Naive B cell (primary cell): ENCODE results near the gene PCED1B. TPM values are rescaled to one million over a fixed set of nuclear protein-coding genes. Genes with fewer than 3 reads are reported as not detected.
A peak's percentile ranks its signal among the peaks of the same experiment; 100 is the strongest.
"Not testable (repeated sequence)": the region's sequence is repeated elsewhere in the genome, so short reads cannot be mapped to it uniquely, and the experiment has no call there.

Source experiments
- ATAC-seq, 2 donors: fragments of 150-1000 bp; cut with Tn5 transposase; 2 replicates each; pipeline ENCODE4 v1.10.0; 2021; ENCODE audit warnings: low read depth in 2 of 2, mild to moderate bottlenecking in 2 of 2, moderate library complexity in 2 of 2
- DNase-seq: peaks from one replicate; pipeline ENCODE4 v3.0.0; 2022
- H3K27ac Mint-ChIP-seq, 6 donors: one replicate each; pipeline ENCODE4 v1.8.0; 2020 to 2022; ENCODE audit warnings: mild to moderate bottlenecking in 6 of 6, mixed read lengths in 6 of 6, moderate library complexity in 5 of 6, inconsistent platforms in 2 of 6
- H3K27me3 Mint-ChIP-seq, 3 donors: one replicate each; pipeline ENCODE4 v1.8.0; 2021 to 2022; ENCODE audit warnings: mixed read lengths in 3 of 3, mild to moderate bottlenecking in 1 of 3
- H3K36me3 Mint-ChIP-seq, 2 donors: one replicate each; pipeline ENCODE4 v1.8.0; 2020 to 2022; ENCODE audit warnings: mixed read lengths in 2 of 2, inconsistent platforms in 1 of 2, mild to moderate bottlenecking in 1 of 2
- H3K4me1 Mint-ChIP-seq, 3 donors: one replicate each; pipeline ENCODE4 v1.8.0; 2020 to 2022; ENCODE audit warnings: mixed read lengths in 3 of 3, inconsistent platforms in 1 of 3, mild to moderate bottlenecking in 1 of 3, moderate library complexity in 1 of 3
- H3K4me3 Mint-ChIP-seq, 8 donors: one replicate each; pipeline ENCODE4 v1.8.0; 2020 to 2022; ENCODE audit warnings: mild to moderate bottlenecking in 8 of 8, mixed read lengths in 8 of 8, moderate library complexity in 8 of 8, inconsistent platforms in 2 of 8
- H3K9me3 Mint-ChIP-seq, 7 donors: one replicate each; pipeline ENCODE4 v1.8.0; 2020 to 2022; ENCODE audit warnings: mixed read lengths in 7 of 7, mild to moderate bottlenecking in 5 of 7, inconsistent platforms in 2 of 7, moderate library complexity in 1 of 7
- polyA plus RNA-seq, 6 donors: library from polyadenylated mRNA; unstranded; fragments of 300-500 nt; fragmentation: Illumina TruSeq; gene quantifications; one replicate each; pipeline ENCODE4 v1.2.3, GENCODE V29; 2021; ENCODE audit warnings: low read depth in 6 of 6

The PCED1B gene
- polyA plus RNA-seq, 6 donors from 2014 or later = 8.2 to 17.4 (median 11.0) TPM

GRCh38 chr12:47186246-47186645, 106.8 kb downstream of the PCED1B start:
- DNase-seq = no peak
- no peaks in the 10 kb centered on the region for H3K27me3 Mint-ChIP-seq
- no peaks in the 10 kb centered on the region for H3K9me3 Mint-ChIP-seq
- ATAC-seq = no peak
- H3K27ac Mint-ChIP-seq = peak overlapping the region in 1 of 6 donors; percentile 78
- peaks cover 3 to 20% of the 10 kb centered on the region in 2 donors for H3K36me3 Mint-ChIP-seq
- H3K4me3 Mint-ChIP-seq = no peak overlapping the region
- peaks cover 32 to 41% (median 36%) of the 10 kb centered on the region in 3 donors for H3K4me1 Mint-ChIP-seq

GRCh38 chr12:47188576-47189441, 109.4 kb downstream of the PCED1B start:
- H3K4me3 Mint-ChIP-seq = peak overlapping the region in 3 of 8 donors; percentile 3 to 61 (median 55)
- peaks cover 3 to 20% of the 10 kb centered on the region in 2 donors for H3K36me3 Mint-ChIP-seq

DNA sequence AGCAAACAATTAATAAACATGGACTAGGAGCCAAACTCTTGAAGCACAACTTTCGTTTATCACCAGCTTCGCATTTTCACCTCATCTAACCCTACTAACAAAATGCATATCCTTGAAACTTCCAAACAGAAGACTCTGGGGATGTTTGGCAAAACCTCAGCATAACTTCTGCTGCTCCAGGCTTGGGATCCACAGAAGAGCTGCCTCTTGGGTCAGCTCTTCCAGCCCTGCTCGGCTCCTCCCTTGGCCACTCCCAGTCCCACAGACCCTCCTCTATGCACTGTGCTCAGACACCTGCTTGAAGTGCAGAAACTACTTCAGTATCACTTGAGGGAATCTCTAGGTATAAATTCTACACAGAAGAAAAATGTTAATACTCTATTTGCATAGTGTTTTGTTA, 110.3 kb downstream of the PCED1B start:
- peak overlapping the region in 4 of 8 donors; percentile 3 to 63 (median 34) for H3K4me3 Mint-ChIP-seq
- peaks cover 56 to 73% (median 66%) of the 10 kb centered on the region in 3 donors for H3K4me1 Mint-ChIP-seq
- H3K9me3 Mint-ChIP-seq = no peaks in the 10 kb centered on the region
- ATAC-seq = no peak
- H3K27me3 Mint-ChIP-seq = no peaks in the 10 kb centered on the region
- no peak for DNase-seq
- peaks cover 3 to 19% of the 10 kb centered on the region in 2 donors for H3K36me3 Mint-ChIP-seq
- H3K27ac Mint-ChIP-seq = peak overlapping the region in 1 of 6 donors; percentile 73

More at GRCh38 chr12:47188576-47189441, 109.4 kb downstream of the PCED1B start:
- Mint-ChIP-seq H3K9me3 (no peaks in the 10 kb centered on the region), H3K27me3 (no peaks in the 10 kb centered on the region), H3K27ac (peak overlapping the region in 3 of 6 donors; percentile 12 to 48 (median 24)), H3K4me1 (peaks cover 50 to 65% (median 61%) of the 10 kb centered on the region in 3 donors)
- DNase-seq (no peak), ATAC-seq (no peak)

GRCh38 chr12:47190271-47190750, 110.9 kb downstream of the PCED1B start:
- Mint-ChIP-seq H3K27ac (peak overlapping the region in 4 of 6 donors; percentile 5 to 90 (median 51)), H3K9me3 (no peaks in the 10 kb centered on the region), H3K27me3 (no peaks in the 10 kb centered on the region), H3K36me3 (peaks cover 3 to 14% of the 10 kb centered on the region in 2 donors), H3K4me1 (peaks cover 56 to 76% (median 66%) of the 10 kb centered on the region in 3 donors), H3K4me3 (peak overlapping the region in 4 of 8 donors; percentile 7 to 66 (median 46))
- DNase-seq = no peak
- no peak for ATAC-seq

- Mint-ChIP-seq H3K27me3 (no peaks in the 10 kb centered on the region), H3K9me3 (no peaks in the 10 kb centered on the region), H3K4me3 (peak overlapping the region in 6 of 8 donors; percentile 7 to 73 (median 35)), H3K36me3 (peaks cover 3 to 13% of the 10 kb centered on the region in 2 donors), H3K4me1 (peaks cover 56 to 76% (median 66%) of the 10 kb centered on the region in 3 donors), H3K27ac (peak overlapping the region in 3 of 6 donors; percentile 48 to 73 (median 73))
- ATAC-seq (peak; percentile 14 to 52), DNase-seq (no peak)
Observed at GRCh38 chr12:47190905-47191304, 111.5 kb downstream of the PCED1B start.

- no peaks in the 10 kb centered on the region for H3K9me3 Mint-ChIP-seq
- DNase-seq (peak; percentile 6), ATAC-seq (peak; percentile 51 to 58)
- peaks cover 3 to 13% of the 10 kb centered on the region in 2 donors for H3K36me3 Mint-ChIP-seq
- H3K27me3 Mint-ChIP-seq = no peaks in the 10 kb centered on the region
- peak overlapping the region; percentile 48 to 89 (median 79) for H3K4me3 Mint-ChIP-seq
- peaks cover 56 to 72% (median 66%) of the 10 kb centered on the region in 3 donors for H3K4me1 Mint-ChIP-seq
- H3K27ac Mint-ChIP-seq = peak overlapping the region; percentile 6 to 90 (median 60)
Observed at GRCh38 chr12:47192051-47192450, 112.6 kb downstream of the PCED1B start.

DNA sequence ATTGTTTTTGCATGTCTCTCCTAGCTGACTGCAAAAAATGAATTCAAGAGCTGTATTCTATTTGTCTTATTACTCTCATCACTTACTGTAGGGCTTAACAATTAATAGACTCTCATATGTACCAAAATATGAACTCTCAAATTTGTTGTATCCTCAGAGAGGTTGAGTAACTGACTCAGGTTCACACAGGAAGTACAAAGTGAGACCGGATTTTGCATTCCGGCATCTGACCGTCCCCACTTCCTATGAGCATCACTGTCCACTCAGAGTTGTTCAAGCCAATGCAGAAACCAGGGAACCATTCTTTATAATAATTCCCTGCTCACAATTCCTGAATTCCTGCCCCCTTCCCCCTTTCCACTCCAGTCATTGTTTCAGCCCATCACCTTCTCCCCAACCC, 113.6 kb downstream of the PCED1B start:
- DNase-seq (no peak), ATAC-seq (no peak)
- Mint-ChIP-seq H3K36me3 (peaks cover 3 to 9% of the 10 kb centered on the region in 2 donors), H3K4me3 (peak overlapping the region in 2 of 8 donors; percentile 17 to 53), H3K9me3 (no peaks in the 10 kb centered on the region), H3K4me1 (peaks cover 56 to 70% (median 62%) of the 10 kb centered on the region in 3 donors), H3K27ac (peak overlapping the region in 3 of 6 donors; percentile 1 to 50 (median 6)), H3K27me3 (no peaks in the 10 kb centered on the region)

DNA sequence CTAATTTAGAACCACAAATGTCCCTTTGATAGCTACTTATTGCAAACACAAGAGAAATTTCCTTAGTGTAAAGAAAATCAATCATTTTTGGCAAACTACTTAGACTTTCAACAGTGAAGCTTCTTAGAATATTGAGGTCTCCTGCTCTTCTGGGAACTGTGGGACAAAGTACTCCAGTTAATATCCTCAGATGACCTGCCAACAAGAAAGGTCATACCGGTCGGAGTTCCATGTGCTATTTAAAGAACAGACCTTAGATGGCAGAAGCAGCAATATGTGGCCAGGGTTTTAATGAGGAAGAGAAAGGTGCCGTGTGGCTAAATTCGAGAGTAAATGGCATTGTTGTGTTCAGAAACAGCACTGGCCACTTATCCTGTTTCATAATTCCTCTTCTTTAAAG, 115.1 kb downstream of the PCED1B start:
- H3K9me3 Mint-ChIP-seq = no peaks in the 10 kb centered on the region
- H3K4me1 Mint-ChIP-seq = peaks cover 50 to 67% (median 60%) of the 10 kb centered on the region in 3 donors
- H3K27ac Mint-ChIP-seq = peak overlapping the region in 4 of 6 donors; percentile 23 to 66 (median 36)
- ATAC-seq (no peak), DNase-seq (no peak)
- no peaks in the 10 kb centered on the region for H3K27me3 Mint-ChIP-seq
- H3K4me3 Mint-ChIP-seq = peak overlapping the region in 1 of 8 donors; percentile 41
- peaks cover 3 to 7% of the 10 kb centered on the region in 2 donors for H3K36me3 Mint-ChIP-seq

- Mint-ChIP-seq H3K36me3 (peaks cover 12 to 13% of the 10 kb centered on the region in 2 donors), H3K4me3 (no peak overlapping the region), H3K4me1 (peaks cover 22 to 45% (median 43%) of the 10 kb centered on the region in 3 donors), H3K27me3 (no peaks in the 10 kb centered on the region), H3K9me3 (no peaks in the 10 kb centered on the region), H3K27ac (peak overlapping the region in 2 of 6 donors; percentile 77 to 86)
- DNase-seq (no peak), ATAC-seq (no peak)
Observed at GRCh38 chr12:47200446-47200845, 121.0 kb downstream of the PCED1B start.

- Mint-ChIP-seq H3K4me1 (peaks cover 28 to 52% (median 50%) of the 10 kb centered on the region in 3 donors), H3K27ac (peak overlapping the region in 4 of 6 donors; percentile 38 to 94 (median 82)), H3K36me3 (peaks cover 12 to 18% of the 10 kb centered on the region in 2 donors)
- not testable (repeated sequence) for H3K4me3 Mint-ChIP-seq, DNase-seq, H3K27me3 Mint-ChIP-seq, H3K9me3 Mint-ChIP-seq, ATAC-seq
Observed at GRCh38 chr12:47201190-47201589, 121.8 kb downstream of the PCED1B start.

DNA sequence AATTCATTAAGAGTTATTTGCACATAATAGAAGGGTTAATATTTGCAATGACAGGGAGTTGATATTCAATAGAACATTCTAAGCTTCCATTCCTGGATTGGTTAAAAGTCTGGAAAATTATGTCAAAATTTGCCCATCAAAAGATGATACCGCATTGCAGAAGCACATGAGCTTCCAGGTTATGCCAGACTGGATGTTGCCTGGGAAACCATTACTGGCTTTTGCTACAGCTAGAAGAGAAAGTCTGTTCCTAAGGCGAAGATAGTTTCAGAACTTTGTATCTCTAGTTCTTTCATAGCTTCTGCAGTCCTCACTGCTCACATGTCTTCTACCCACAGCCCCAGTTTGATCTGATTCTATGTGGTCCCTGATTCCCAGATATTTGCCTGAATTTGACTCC, 122.8 kb downstream of the PCED1B start:
- Mint-ChIP-seq H3K9me3 (no peaks in the 10 kb centered on the region), H3K4me3 (no peak overlapping the region), H3K27ac (peak overlapping the region in 5 of 6 donors; percentile 5 to 83 (median 32)), H3K27me3 (no peaks in the 10 kb centered on the region), H3K36me3 (peaks cover 12 to 18% of the 10 kb centered on the region in 2 donors), H3K4me1 (peaks cover 38 to 62% (median 60%) of the 10 kb centered on the region in 3 donors)
- ATAC-seq = no peak
- DNase-seq = no peak

- no peak for ATAC-seq
- H3K27ac Mint-ChIP-seq = peak overlapping the region; percentile 90 to 97 (median 92)
- H3K36me3 Mint-ChIP-seq = peaks cover 16 to 25% of the 10 kb centered on the region in 2 donors
- no peak for DNase-seq
- no peaks in the 10 kb centered on the region for H3K27me3 Mint-ChIP-seq
- peak overlapping the region in 7 of 8 donors; percentile 20 to 92 (median 72) for H3K4me3 Mint-ChIP-seq
- H3K4me1 Mint-ChIP-seq = peaks cover 49 to 74% (median 63%) of the 10 kb centered on the region in 3 donors
- no peaks in the 10 kb centered on the region for H3K9me3 Mint-ChIP-seq
Observed at GRCh38 chr12:47205532-47206449, 126.4 kb downstream of the PCED1B start.
